Activated CD4-positive, alpha-beta T cell treated with anti-CD3 and anti-CD28 coated beads, Interleukin-2, amount 10 ng/mL, durations not matched to agents 7 days and 5 days (primary cell): ENCODE results near the gene SEC61A2. TPM values are rescaled to one million over a fixed set of nuclear protein-coding genes. Genes with fewer than 3 reads are reported as not detected.

Source experiments
- CTCF ChIA-PET: fragments of 350-600 bp; sonication (Branson Sonifier 250); formaldehyde crosslinking; loops from one replicate; lab custom pipeline; 2021; ENCODE audit warnings: antibody characterized with exemption; lab: Charles Lee
- POLR2A ChIA-PET: fragments of 350-600 bp; sonication (Branson Sonifier 250); formaldehyde crosslinking; loops from one replicate; lab custom pipeline; 2021; ENCODE audit warnings: antibody characterized with exemption; lab: Charles Lee
- DNase-seq: peaks from one replicate; pipeline ENCODE4 v3.0.0-alpha.2; 2020
- H3K27ac Mint-ChIP-seq: one replicate; pipeline ENCODE4 v1.8.0; 2021; ENCODE audit warnings: mild to moderate bottlenecking, moderate library complexity, mixed read lengths
- H3K27me3 Mint-ChIP-seq: one replicate; pipeline ENCODE4 v1.8.0; 2021; ENCODE audit warnings: mixed read lengths
- H3K36me3 Mint-ChIP-seq: one replicate; pipeline ENCODE4 v1.8.0; 2021; ENCODE audit warnings: low read depth, mixed read lengths
- H3K4me1 Mint-ChIP-seq: one replicate; pipeline ENCODE4 v1.8.0; 2021; ENCODE audit warnings: mixed read lengths
- H3K4me3 Mint-ChIP-seq: one replicate; pipeline ENCODE4 v1.8.0; 2021; ENCODE audit warnings: mild to moderate bottlenecking, moderate library complexity, mixed read lengths
- H3K9me3 Mint-ChIP-seq: one replicate; pipeline ENCODE4 v1.8.0; 2021; ENCODE audit warnings: mixed read lengths
- microRNA-seq: library from miRNA; unstranded; fragments of <30 nt; microRNA quantifications from one replicate; pipeline ENCODE4 v1.2.0, GENCODE V29; 2021; ENCODE audit warnings: borderline microRNAs expressed, borderline replicate concordance
- total RNA-seq, 2 experiments: library from RNA; stranded (reverse); gene quantifications; one replicate each; pipeline ENCODE4 v1.2.3, GENCODE V29; 2021

SEC61A2 gene
- total RNA-seq, 2 experiments from 2014 or later, result 7.9 to 10.0 TPM

DNA sequence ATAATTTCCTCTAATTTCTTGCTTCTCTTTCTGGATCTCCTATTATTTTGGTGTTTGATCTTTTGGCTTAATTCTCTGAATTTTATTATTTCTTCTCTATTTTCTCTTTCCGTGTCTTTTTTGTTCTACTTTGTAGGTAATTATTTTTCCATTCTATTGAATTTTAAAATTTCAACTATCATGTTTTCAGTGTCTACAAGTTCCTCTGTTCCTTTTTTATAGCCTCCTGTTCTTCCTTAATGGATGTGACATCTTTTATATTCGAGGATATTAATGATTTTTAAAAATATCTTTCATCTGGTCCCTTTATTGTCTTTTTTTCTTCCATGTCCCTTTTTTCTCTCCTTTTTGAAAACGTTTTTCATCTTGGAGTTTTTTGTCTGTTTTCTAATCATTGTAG is 77.6 kb downstream of the SEC61A2 start:
- no peak overlapping the region for H3K27ac Mint-ChIP-seq
- H3K27me3 Mint-ChIP-seq, result no peaks in the 10 kb centered on the region
- ChIA-PET POLR2A (no interaction called here), CTCF (interaction anchor here (0.6 to 1.2 kb wide), 2 partner anchors 16 to 1260 kb away, joined by 3 to 4 read pairs; no protein-coding TSS in a partner anchor)
- H3K4me1 Mint-ChIP-seq, result peaks cover 23% of the 10 kb centered on the region
- DNase-seq, result no peak
- H3K36me3 Mint-ChIP-seq, result peaks cover 39% of the 10 kb centered on the region
- no peak overlapping the region for H3K4me3 Mint-ChIP-seq
- H3K9me3 Mint-ChIP-seq, result no peaks in the 10 kb centered on the region

DNA sequence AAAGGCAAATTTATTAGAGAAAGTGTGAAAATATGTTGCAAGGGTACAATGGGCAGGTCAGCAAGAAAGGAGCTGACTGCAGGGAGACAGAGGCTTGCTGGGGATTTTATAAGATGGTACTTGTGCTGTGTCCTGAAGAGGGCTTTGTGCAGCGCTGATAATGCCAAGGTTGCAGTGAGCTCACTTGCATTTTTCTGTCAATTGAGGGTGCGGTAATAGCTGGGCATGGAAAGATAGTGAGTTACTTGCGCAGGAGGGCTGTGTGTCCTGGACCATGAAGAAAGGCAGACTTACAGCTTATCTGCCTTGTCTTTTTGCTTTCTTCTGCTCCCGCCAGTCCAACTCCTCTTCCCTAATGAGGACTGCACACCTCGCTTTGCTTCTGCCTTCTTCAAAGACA is 79.0 kb downstream of the SEC61A2 start:
- Mint-ChIP-seq H3K9me3 (no peaks in the 10 kb centered on the region), H3K4me1 (peaks cover 15% of the 10 kb centered on the region), H3K27me3 (no peaks in the 10 kb centered on the region), H3K27ac (peak overlapping the region; percentile 4), H3K36me3 (peaks cover 37% of the 10 kb centered on the region), H3K4me3 (no peak overlapping the region)
- no peak for DNase-seq
- ChIA-PET CTCF (interaction anchor here (1.2 kb wide), 1 partner anchor 18 kb away, joined by 3 read pairs; no protein-coding TSS in a partner anchor), POLR2A (no interaction called here)

DNA sequence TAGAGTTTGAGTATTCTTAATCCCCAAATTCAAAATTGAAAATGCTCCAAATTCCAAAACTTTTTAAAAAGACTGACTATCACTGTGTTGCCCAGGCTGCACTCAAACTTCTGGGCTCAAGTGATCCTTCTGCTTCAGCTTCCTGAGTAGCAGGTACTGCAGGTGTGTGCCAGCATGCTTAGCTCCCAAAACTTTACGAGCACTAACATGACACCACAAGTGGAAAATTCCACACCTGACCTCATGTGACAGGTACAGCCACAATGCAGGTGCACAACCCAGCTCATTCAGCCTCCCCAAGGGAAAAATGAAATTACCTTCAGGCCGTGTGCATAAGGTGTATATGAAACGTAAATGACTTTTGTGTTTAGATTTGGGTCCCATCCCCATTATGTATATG is 83.0 kb downstream of the SEC61A2 start:
- POLR2A ChIA-PET, result no interaction called here
- CTCF ChIA-PET, result interaction anchor here (0.6 to 1.3 kb wide), 3 partner anchors 9 to 130 kb away, joined by 3 to 5 read pairs (median 4); partner anchors contain the start of genes CDC123 and NUDT5
- H3K9me3 Mint-ChIP-seq, result no peaks in the 10 kb centered on the region

DNA sequence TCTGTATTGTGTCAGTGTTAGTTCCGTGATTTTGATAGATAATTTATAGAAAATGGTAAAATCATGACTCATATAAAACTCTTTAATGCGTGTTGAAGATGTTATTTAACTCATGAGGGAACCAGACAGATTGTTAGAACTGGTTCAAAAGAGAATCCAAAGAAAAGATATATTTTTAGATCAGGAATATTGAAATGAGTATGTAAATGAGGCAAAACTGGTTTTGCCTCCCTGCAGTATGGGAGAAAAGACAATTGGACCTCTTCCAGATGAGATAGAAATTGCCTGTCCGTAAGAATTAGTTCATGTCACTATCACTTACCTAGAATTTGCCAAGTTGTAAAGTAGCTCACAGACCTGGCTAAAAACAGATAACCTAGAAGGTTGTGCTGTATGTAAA is 84.1 kb downstream of the SEC61A2 start:
- Mint-ChIP-seq H3K4me1 (peaks cover 19% of the 10 kb centered on the region), H3K4me3 (no peak overlapping the region), H3K27ac (no peak overlapping the region), H3K9me3 (no peaks in the 10 kb centered on the region), H3K36me3 (peaks cover 37% of the 10 kb centered on the region), H3K27me3 (no peaks in the 10 kb centered on the region)
- ChIA-PET CTCF (interaction anchor here (0.6 to 2.2 kb wide), 6 partner anchors 13 to 90 kb away, joined by 3 to 10 read pairs (median 4); no protein-coding TSS in a partner anchor), POLR2A (no interaction called here)
- DNase-seq, result no peak

More for the DNA sequence above, 83.0 kb downstream of the SEC61A2 start:
- H3K4me3 Mint-ChIP-seq, result no peak overlapping the region
- H3K27ac Mint-ChIP-seq, result no peak overlapping the region
- H3K36me3 Mint-ChIP-seq, result peaks cover 41% of the 10 kb centered on the region
- H3K4me1 Mint-ChIP-seq, result peaks cover 23% of the 10 kb centered on the region
- H3K27me3 Mint-ChIP-seq, result no peaks in the 10 kb centered on the region
- no peak for DNase-seq

DNA sequence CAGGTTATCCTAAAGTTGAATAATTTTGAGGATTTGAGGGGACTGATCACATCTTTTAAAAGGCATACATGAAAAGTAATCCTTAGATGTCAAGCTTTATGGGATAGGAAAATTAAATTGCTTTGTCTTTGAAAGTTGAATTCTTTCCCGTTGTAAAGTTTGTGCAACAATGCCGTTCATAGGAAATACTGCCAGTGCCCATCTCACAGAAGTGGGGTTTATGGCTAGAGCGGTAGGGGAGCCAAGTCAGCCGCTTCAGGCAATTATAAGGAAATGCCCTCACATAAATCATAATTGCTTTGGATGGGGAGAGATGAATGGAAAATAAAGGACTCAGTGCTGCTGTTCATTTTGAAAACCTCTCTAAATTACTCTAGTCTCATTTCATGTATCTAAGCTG is 84.6 kb downstream of the SEC61A2 start:
- Mint-ChIP-seq H3K9me3 (no peaks in the 10 kb centered on the region), H3K4me1 (peaks cover 15% of the 10 kb centered on the region), H3K36me3 (peaks cover 37% of the 10 kb centered on the region), H3K27ac (no peak overlapping the region), H3K27me3 (no peaks in the 10 kb centered on the region), H3K4me3 (no peak overlapping the region)
- no peak for DNase-seq
- ChIA-PET CTCF (interaction anchor here (0.6 to 2.2 kb wide), 15 partner anchors 8 to 717 kb away, joined by 3 to 10 read pairs (median 4); partner anchors contain the start of genes CDC123 and NUDT5), POLR2A (no interaction called here)

DNA sequence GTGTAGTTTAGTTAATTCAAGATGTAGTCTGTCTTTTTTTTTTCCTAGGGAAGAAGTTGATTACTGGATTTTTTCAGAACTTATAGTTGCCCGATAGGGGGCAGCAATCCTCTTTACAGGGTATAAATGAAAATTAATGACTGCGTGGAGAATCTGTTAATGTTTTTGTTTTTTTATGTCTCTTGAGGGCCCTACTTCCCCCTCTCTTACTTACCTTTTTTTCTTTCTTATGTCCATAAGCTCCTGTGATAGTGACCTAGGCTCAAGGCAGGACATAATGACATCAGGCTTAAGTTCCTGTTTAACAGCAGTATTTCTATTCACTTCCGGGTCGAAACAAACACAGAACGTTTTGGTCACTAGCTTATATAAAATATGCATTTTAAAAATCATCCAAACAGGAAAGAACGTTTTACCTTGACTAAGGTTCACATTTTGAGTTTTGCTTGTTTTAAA is 85.3 kb downstream of the SEC61A2 start:
- Mint-ChIP-seq H3K9me3 (no peaks in the 10 kb centered on the region), H3K27me3 (no peaks in the 10 kb centered on the region), H3K27ac (peak overlapping the region; percentile 85), H3K4me3 (peak overlapping the region; percentile 28), H3K36me3 (peaks cover 39% of the 10 kb centered on the region), H3K4me1 (peaks cover 15% of the 10 kb centered on the region)
- POLR2A ChIA-PET, result interaction anchor here (0.6 kb wide), 1 partner anchor 11 kb away, joined by 3 read pairs; no protein-coding TSS in a partner anchor
- CTCF ChIA-PET, result interaction anchor here (0.6 to 2.2 kb wide), 23 partner anchors 9 to 716 kb away, joined by 3 to 10 read pairs (median 4); partner anchors contain the start of genes CDC123 and NUDT5
- DNase-seq, result peak; percentile 67

Small RNA genes lying within 50 kb of the gene (microRNA-seq; reads per million reads assigned to microRNA genes)
- gene MIR548AK, result not detected

Other genes starting within 250 kb of the SEC61A2 start
- 10 to 100 TPM; 31.3 to 39.2 TPM for gene UPF2, start 86.9 kb upstream of the SEC61A2 start, total RNA-seq
- 10 to 100 TPM; 19.8 to 20.2 TPM for gene DHTKD1, start 60.7 kb upstream of the SEC61A2 start, total RNA-seq
- gene NUDT5, start 66.2 kb downstream of the SEC61A2 start, total RNA-seq, result 10 to 100 TPM; 90.1 to 97.9 TPM
- gene CDC123, start 66.5 kb downstream of the SEC61A2 start, total RNA-seq, result 100 to 1,000 TPM in 1 of 2 experiments, 10 to 100 TPM in 1; 85.4 to 105 TPM
- gene CAMK1D, start 219.9 kb downstream of the SEC61A2 start, total RNA-seq, result 10 to 100 TPM; 15.4 to 15.5 TPM